Vagina (tissue), 2 donors: ENCODE measurements around the gene MERTK.

ENCODE experiments used
- POLR2A ChIP-seq, 2 donors: fragments of 450-650 bp; IDR thresholded peaks; one replicate each; pipeline ENCODE4 v1.6.1; 2017; ENCODE audit warnings: antibody characterized with exemption in 2 of 2, mild to moderate bottlenecking in 2 of 2, moderate library complexity in 2 of 2
- POLR2AphosphoS5 ChIP-seq, 2 donors: sonication (generic); formaldehyde crosslinking; IDR thresholded peaks; one replicate each; pipeline ENCODE4 v1.9.0; 2017; ENCODE audit warnings: antibody characterized with exemption in 2 of 2, mild to moderate bottlenecking in 2 of 2, low read depth in 1 of 2; ENCODE audit not compliant: insufficient read depth in 1 of 2
- TF ChIP-seq, protein P1 (sequence below), 3 experiments: fragments of 450-650 bp in 2 of 3; fragments of 200-600 bp in 1 of 3; sonication (generic) in 1 of 3; IDR thresholded peaks; one replicate each; pipeline ENCODE4 v1.5.1; 2017 to 2019; ENCODE audit warnings: antibody characterized with exemption in 3 of 3, mild to moderate bottlenecking in 2 of 3, moderate library complexity in 2 of 3

DNA sequence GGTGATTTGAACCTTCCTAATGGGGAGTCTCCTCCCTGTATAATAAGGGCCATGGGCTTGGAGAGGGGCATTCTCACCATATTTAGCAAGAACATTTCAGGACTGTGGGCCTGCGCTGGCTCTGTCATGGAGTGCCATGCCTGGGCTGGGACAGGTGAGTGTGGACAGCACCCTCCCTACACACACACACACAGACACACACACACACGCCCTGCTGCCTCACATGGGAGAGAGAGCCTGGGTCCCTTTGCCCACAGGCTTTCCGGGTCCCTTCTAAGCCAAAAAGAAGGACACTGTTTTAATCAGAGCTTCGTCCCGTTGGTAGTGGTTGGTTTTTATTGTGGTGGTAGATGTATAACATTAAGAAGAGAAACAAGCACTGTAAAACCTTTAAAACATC is 125.3 kb downstream of the MERTK start:
- TF ChIP-seq POLR2A (IDR thresholded peaks at IDR 0.05) (no peak), POLR2AphosphoS5 (IDR thresholded peaks at IDR 0.05; ENCODE audit: insufficient read depth in 1 of 2, low read depth in 1 of 2) (no peak)
- TF ChIP-seq, protein P1, sequence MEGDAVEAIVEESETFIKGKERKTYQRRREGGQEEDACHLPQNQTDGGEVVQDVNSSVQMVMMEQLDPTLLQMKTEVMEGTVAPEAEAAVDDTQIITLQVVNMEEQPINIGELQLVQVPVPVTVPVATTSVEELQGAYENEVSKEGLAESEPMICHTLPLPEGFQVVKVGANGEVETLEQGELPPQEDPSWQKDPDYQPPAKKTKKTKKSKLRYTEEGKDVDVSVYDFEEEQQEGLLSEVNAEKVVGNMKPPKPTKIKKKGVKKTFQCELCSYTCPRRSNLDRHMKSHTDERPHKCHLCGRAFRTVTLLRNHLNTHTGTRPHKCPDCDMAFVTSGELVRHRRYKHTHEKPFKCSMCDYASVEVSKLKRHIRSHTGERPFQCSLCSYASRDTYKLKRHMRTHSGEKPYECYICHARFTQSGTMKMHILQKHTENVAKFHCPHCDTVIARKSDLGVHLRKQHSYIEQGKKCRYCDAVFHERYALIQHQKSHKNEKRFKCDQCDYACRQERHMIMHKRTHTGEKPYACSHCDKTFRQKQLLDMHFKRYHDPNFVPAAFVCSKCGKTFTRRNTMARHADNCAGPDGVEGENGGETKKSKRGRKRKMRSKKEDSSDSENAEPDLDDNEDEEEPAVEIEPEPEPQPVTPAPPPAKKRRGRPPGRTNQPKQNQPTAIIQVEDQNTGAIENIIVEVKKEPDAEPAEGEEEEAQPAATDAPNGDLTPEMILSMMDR (IDR thresholded peaks at IDR 0.05) = no peak
